A549 (cell line): ENCODE measurements around the gene RPL41.
A peak's percentile ranks its signal among the peaks of the same experiment; 100 is the strongest.

Experiments used
- CBX2 ChIP-seq: fragments of 200-600 bp; sonication (generic); IDR thresholded peaks from 2 replicates; pipeline ENCODE4 v1.6.1; 2016; ENCODE audit warnings: low read depth, mild to moderate bottlenecking, borderline replicate concordance
- CHD2 ChIP-seq: fragments of 150-350 bp; IDR thresholded peaks from 2 replicates; pipeline ENCODE4 v1.6.1; 2014; ENCODE audit warnings: low read length; ENCODE audit not compliant: partially characterized antibody
- CHD4 ChIP-seq: fragments of 200-600 bp; sonication (generic); IDR thresholded peaks from 2 replicates; pipeline ENCODE4 v1.6.1; 2016; ENCODE audit warnings: antibody characterized with exemption, mild to moderate bottlenecking, borderline replicate concordance
- CTCF ChIP-seq: fragments of >200 bp; sonication (Bioruptor Twin); formaldehyde crosslinking; IDR thresholded peaks from 3 replicates; pipeline ENCODE4 v1.5.1; 2016
- EP300 ChIP-seq, 2 experiments: fragments of >200 bp; sonication (Bioruptor Twin); formaldehyde crosslinking; IDR thresholded peaks; 2 replicates in 1 of 2; 3 replicates in 1 of 2; pipeline ENCODE4 v1.6.1; 2016 to 2017
- KDM1A ChIP-seq: fragments of 200-600 bp; sonication (generic); IDR thresholded peaks from 2 replicates; pipeline ENCODE4 v1.6.1; 2016; ENCODE audit warnings: low read depth, mild to moderate bottlenecking
- POLR2A ChIP-seq: IDR thresholded peaks from 2 replicates; pipeline ENCODE4 v1.6.1; 2012; ENCODE audit warnings: mild to moderate bottlenecking, low read length
- RCOR1 ChIP-seq: fragments of 150-350 bp; IDR thresholded peaks from 2 replicates; pipeline ENCODE4 v1.6.1; 2014; ENCODE audit warnings: antibody characterized with exemption, low read length, low read depth
- SMC3 ChIP-seq: fragments of >200 bp; sonication (Bioruptor Twin); formaldehyde crosslinking; IDR thresholded peaks from 3 replicates; pipeline ENCODE4 v1.6.1; 2018; ENCODE audit warnings: inconsistent platforms
- TF ChIP-seq, protein P1 (sequence below): fragments of 200-600 bp; sonication (generic); IDR thresholded peaks from 2 replicates; pipeline ENCODE4 v1.6.1; 2016; ENCODE audit warnings: antibody characterized with exemption, mild to moderate bottlenecking, moderate library complexity
- TF ChIP-seq, protein P2 (sequence below): IDR thresholded peaks from 2 replicates; pipeline ENCODE4 v1.6.1; 2012; ENCODE audit warnings: low read depth, borderline replicate concordance

DNA sequence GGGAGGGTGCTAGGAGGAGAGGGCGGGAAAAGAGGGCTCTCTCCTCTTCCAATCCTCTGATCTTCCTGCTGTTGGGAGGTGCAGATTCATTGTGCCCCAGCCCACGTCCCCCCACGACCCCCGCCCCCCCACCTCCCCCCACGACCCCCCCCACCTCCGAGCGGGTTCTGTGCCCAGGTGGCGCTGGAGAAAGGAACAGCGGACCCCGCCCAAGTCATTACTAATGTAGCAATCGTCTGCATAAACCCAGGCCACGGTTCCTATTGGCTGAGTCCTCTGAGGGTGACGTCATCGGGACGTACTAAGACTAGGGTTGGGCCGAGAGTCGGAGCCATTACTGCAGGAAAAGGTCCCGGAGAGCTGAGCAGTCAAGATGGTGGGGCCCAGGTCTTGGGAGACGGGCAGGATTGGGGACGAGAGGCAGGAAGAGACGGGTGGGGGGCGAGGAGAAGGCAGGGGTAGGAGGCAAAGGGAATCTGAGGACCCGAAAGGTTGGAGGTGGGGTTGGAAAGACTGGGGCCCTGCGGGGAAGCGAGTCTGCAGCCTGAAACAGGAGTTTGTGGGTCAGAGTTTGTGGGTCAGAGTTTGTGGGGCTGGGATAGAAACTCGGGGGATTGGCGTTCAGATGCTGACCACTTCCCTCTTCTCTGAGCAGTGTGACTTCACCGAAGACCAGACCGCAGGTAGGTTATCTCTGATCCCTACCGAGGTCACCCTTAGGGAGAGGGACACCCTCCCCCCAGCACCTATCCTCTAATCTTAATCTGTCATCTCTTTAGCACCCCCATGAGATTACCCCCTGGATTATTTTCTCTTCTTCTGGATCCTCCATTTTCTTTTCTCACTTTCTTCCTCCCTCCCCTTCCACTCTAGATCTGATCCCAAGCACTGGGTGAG is 41.8 kb downstream of the RPL41 start, which contains the start of gene MYL6:
- TF ChIP-seq, protein P1, sequence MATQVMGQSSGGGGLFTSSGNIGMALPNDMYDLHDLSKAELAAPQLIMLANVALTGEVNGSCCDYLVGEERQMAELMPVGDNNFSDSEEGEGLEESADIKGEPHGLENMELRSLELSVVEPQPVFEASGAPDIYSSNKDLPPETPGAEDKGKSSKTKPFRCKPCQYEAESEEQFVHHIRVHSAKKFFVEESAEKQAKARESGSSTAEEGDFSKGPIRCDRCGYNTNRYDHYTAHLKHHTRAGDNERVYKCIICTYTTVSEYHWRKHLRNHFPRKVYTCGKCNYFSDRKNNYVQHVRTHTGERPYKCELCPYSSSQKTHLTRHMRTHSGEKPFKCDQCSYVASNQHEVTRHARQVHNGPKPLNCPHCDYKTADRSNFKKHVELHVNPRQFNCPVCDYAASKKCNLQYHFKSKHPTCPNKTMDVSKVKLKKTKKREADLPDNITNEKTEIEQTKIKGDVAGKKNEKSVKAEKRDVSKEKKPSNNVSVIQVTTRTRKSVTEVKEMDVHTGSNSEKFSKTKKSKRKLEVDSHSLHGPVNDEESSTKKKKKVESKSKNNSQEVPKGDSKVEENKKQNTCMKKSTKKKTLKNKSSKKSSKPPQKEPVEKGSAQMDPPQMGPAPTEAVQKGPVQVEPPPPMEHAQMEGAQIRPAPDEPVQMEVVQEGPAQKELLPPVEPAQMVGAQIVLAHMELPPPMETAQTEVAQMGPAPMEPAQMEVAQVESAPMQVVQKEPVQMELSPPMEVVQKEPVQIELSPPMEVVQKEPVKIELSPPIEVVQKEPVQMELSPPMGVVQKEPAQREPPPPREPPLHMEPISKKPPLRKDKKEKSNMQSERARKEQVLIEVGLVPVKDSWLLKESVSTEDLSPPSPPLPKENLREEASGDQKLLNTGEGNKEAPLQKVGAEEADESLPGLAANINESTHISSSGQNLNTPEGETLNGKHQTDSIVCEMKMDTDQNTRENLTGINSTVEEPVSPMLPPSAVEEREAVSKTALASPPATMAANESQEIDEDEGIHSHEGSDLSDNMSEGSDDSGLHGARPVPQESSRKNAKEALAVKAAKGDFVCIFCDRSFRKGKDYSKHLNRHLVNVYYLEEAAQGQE = no peak; the same call in 1 of the 2 replicates
- TF ChIP-seq CTCF = no peak
- no peak for TF ChIP-seq CHD4
- no peak for TF ChIP-seq EP300 (IDR thresholded peaks at IDR 0.05)
- peak; percentile 99 for TF ChIP-seq POLR2A
- no peak for TF ChIP-seq CHD2
- TF ChIP-seq KDM1A = no peak
- TF ChIP-seq, protein P2, sequence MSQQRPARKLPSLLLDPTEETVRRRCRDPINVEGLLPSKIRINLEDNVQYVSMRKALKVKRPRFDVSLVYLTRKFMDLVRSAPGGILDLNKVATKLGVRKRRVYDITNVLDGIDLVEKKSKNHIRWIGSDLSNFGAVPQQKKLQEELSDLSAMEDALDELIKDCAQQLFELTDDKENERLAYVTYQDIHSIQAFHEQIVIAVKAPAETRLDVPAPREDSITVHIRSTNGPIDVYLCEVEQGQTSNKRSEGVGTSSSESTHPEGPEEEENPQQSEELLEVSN = no peak
- TF ChIP-seq RCOR1 = no peak
- TF ChIP-seq CBX2 = no peak
- no peak for TF ChIP-seq SMC3
